Astrocyte (in vitro differentiated cells and primary cell): ENCODE data around the gene NWD2.

Experiments
- EZH2 ChIP-seq: IDR thresholded peaks from 2 replicates; pipeline ENCODE4 v1.6.1; 2012; ENCODE audit warnings: mild to moderate bottlenecking, low read length, inconsistent platforms; ENCODE audit not compliant: insufficient read depth
- TF ChIP-seq, protein P1 (sequence below): IDR thresholded peaks from 2 replicates; pipeline ENCODE4 v1.5.1; 2011; ENCODE audit warnings: low read depth, mild to moderate bottlenecking, inconsistent platforms, low read length, moderate library complexity; ENCODE audit not compliant: insufficient read depth

DNA sequence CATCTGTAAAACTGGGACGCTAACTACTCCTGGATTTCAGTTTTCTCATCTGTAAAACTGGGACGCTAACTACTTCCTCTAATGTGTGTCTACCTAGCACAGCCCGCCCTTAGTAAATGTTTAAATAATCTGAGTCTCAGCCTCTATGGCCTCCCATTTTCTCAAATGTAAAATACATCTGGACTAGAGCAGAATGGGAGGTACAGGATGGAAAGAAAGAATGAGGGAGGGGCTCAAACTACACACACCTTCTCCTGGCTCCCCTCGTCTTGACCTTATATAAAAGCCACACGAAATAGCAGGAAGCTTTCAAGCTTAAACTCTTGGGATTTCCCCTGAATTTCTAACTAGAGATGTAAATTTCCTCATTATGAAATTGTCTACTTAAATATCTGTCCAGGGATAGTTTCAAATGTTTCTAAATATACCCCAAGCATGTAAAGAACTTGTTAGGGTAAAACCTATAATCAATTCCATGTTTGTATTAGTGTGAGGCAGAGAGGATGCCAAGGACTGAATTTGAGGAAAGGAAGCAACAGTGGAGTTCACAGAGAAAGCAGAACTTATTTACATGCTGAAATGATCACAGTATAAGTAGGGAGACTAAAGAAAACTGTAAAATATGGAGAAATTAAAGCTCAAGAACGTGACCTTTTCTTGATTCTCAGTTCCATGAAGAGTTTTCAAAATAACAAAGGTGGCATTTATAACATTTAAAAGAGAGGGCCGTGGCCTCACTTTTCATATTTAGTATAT lies 220.0 kb downstream of the NWD2 start:
- TF ChIP-seq, protein P1, sequence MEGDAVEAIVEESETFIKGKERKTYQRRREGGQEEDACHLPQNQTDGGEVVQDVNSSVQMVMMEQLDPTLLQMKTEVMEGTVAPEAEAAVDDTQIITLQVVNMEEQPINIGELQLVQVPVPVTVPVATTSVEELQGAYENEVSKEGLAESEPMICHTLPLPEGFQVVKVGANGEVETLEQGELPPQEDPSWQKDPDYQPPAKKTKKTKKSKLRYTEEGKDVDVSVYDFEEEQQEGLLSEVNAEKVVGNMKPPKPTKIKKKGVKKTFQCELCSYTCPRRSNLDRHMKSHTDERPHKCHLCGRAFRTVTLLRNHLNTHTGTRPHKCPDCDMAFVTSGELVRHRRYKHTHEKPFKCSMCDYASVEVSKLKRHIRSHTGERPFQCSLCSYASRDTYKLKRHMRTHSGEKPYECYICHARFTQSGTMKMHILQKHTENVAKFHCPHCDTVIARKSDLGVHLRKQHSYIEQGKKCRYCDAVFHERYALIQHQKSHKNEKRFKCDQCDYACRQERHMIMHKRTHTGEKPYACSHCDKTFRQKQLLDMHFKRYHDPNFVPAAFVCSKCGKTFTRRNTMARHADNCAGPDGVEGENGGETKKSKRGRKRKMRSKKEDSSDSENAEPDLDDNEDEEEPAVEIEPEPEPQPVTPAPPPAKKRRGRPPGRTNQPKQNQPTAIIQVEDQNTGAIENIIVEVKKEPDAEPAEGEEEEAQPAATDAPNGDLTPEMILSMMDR: no peak
- no peak for TF ChIP-seq EZH2
